HCT116 (cell line): ENCODE data around the gene PRPF6. TPM values are rescaled to one million over a fixed set of nuclear protein-coding genes. Genes with fewer than 3 reads are reported as not detected.
A peak's percentile ranks its signal among the peaks of the same experiment; 100 is the strongest.

Experiments used
- ATAC-seq: fragments of 200-7000 bp; cut with Tn5 transposase; 2 replicates; pipeline ENCODE4 v1.9.1; 2020; ENCODE audit warnings: mild to moderate bottlenecking, moderate library complexity
- BruUV-seq: library from RNA; stranded (reverse); fragments of 400-500 nt; replicated peaks from 2 replicates; lab custom pipeline; 2021; lab: Mats Ljungman, UMichigan
- CTCF ChIA-PET: fragments of 300-600 bp; sonication (Branson Sonifier 250); formaldehyde crosslinking; loops from one replicate; lab custom pipeline; 2021; ENCODE audit warnings: antibody characterized with exemption; lab: Charles Lee
- POLR2A ChIA-PET: fragments of 300-600, 350-600 bp; sonication (Branson Sonifier 250); formaldehyde crosslinking; loops from one replicate; lab custom pipeline; 2021; ENCODE audit warnings: antibody characterized with exemption; lab: Charles Lee
- RAD21 ChIA-PET, 2 experiments: fragments of 300-600 bp; sonication (Branson Sonifier 250); formaldehyde crosslinking; loops; one replicate each; lab custom pipeline; 2023; ENCODE audit warnings: low total read pairs in 2 of 2; ENCODE audit not compliant: uncharacterized antibody in 2 of 2, unreplicated experiment in 2 of 2, low non-redundant PET in 1 of 2; lab: Charles Lee
- DNase-seq: peaks from one replicate; pipeline ENCODE4 v3.0.0-alpha.2; 2010; ENCODE audit warnings: low read depth, low spot score
- H2AFZ ChIP-seq: fragments of 200-600 bp; shearing (Covaris generic), sonication (generic); 2 replicates; pipeline ENCODE4 v1.6.1; 2017; ENCODE audit warnings: low read depth, mixed run types, mixed read lengths, antibody characterized with exemption, low read length; ENCODE audit not compliant: poor library complexity, severe bottlenecking
- H3K27ac ChIP-seq: 2 replicates; pipeline ENCODE4 v1.5.1; 2012; ENCODE audit warnings: low read depth, low read length
- H3K27me3 ChIP-seq: fragments of 200-600 bp; sonication (generic); 2 replicates; pipeline ENCODE4 v1.6.1; 2016; ENCODE audit warnings: mixed run types, low read length, mixed read lengths; ENCODE audit not compliant: insufficient read depth
- H3K36me3 ChIP-seq, 2 experiments: fragments of 200-500 bp in 1 of 2; fragments of 200-600 bp in 1 of 2; sonication (Bioruptor generic) in 1 of 2; sonication (generic) in 1 of 2; 2 replicates each; pipeline versions ENCODE4 v1.5.1 to v1.6.1; 2014 to 2016; ENCODE audit warnings: low read length in 2 of 2, inconsistent platforms in 1 of 2, mixed read lengths in 1 of 2, mixed run types in 1 of 2; ENCODE audit not compliant: insufficient read depth in 2 of 2, control insufficient read depth in 1 of 2
- H3K4me1 ChIP-seq, 2 experiments: fragments of 200-600 bp in 1 of 2; sonication (generic) in 1 of 2; 2 replicates each; pipeline versions ENCODE4 v1.5.1 to v1.6.1; 2012 to 2017; ENCODE audit warnings: low read length in 2 of 2, inconsistent platforms in 1 of 2, mild to moderate bottlenecking in 1 of 2, mixed read lengths in 1 of 2, mixed run types in 1 of 2, moderate library complexity in 1 of 2; ENCODE audit not compliant: insufficient read depth in 2 of 2, control insufficient read depth in 1 of 2
- H3K4me2 ChIP-seq: fragments of 200-600 bp; sonication (generic); 2 replicates; pipeline ENCODE4 v1.6.1; 2017; ENCODE audit warnings: mixed run types, low read length, mixed read lengths
- H3K4me3 ChIP-seq, 2 experiments: fragments of 200-600 bp in 1 of 2; sonication (generic) in 1 of 2; replicated peaks in 1 of 2; 2 replicates each; pipeline ENCODE4 v1.5.1; 2011 to 2016; ENCODE audit warnings: low read length in 2 of 2, control low read depth in 1 of 2, low read depth in 1 of 2, mild to moderate bottlenecking in 1 of 2, mixed read lengths in 1 of 2, mixed run types in 1 of 2
- H3K79me2 ChIP-seq: fragments of 200-600 bp; sonication (generic); 2 replicates; pipeline ENCODE4 v1.6.1; 2017; ENCODE audit warnings: mild to moderate bottlenecking, mixed run types, low read length, moderate library complexity, mixed read lengths; ENCODE audit not compliant: insufficient read depth
- H3K9ac ChIP-seq: fragments of 200-600 bp; sonication (generic); 2 replicates; pipeline ENCODE4 v1.6.1; 2016; ENCODE audit warnings: low read length, mixed read lengths
- H3K9me2 ChIP-seq: fragments of 200-600 bp; sonication (generic), shearing (Covaris generic); 2 replicates; pipeline ENCODE4 v1.6.1; 2017; ENCODE audit warnings: mixed run types, mild to moderate bottlenecking, moderate library complexity; ENCODE audit not compliant: insufficient read depth
- H3K9me3 ChIP-seq, 2 experiments: fragments of 200-500 bp in 1 of 2; fragments of 200-600 bp in 1 of 2; sonication (Bioruptor generic) in 1 of 2; sonication (generic) in 1 of 2; 2 replicates each; pipeline ENCODE4 v1.6.1; 2014 to 2017; ENCODE audit warnings: low read length in 2 of 2, mixed read lengths in 2 of 2, inconsistent platforms in 1 of 2, low read depth in 1 of 2, mild to moderate bottlenecking in 1 of 2, mixed run types in 1 of 2, moderate library complexity in 1 of 2; ENCODE audit not compliant: control insufficient read depth in 1 of 2, insufficient read depth in 1 of 2
- H4K20me1 ChIP-seq: fragments of 200-600 bp; sonication (generic), shearing (Covaris generic); 2 replicates; pipeline ENCODE4 v1.6.1; 2017; ENCODE audit warnings: mixed run types, mild to moderate bottlenecking, moderate library complexity; ENCODE audit not compliant: insufficient read depth
- CBX3 ChIP-seq: IDR thresholded peaks from 2 replicates; pipeline ENCODE4 v1.6.1; 2012; ENCODE audit warnings: low read depth
- CEBPB ChIP-seq: IDR thresholded peaks from 2 replicates; pipeline ENCODE4 v1.6.1; 2012; ENCODE audit warnings: low read depth
- EGR1 ChIP-seq: IDR thresholded peaks from 2 replicates; pipeline ENCODE4 v1.6.1; 2012; ENCODE audit warnings: low read depth
- ELF1 ChIP-seq: IDR thresholded peaks from 2 replicates; pipeline ENCODE4 v1.6.1; 2012; ENCODE audit warnings: low read depth, borderline replicate concordance
- EZH2phosphoT487 ChIP-seq: fragments of 200-600 bp; IDR thresholded peaks from 2 replicates; pipeline ENCODE4 v1.6.1; 2018; ENCODE audit warnings: antibody characterized with exemption, borderline replicate concordance
- FOSL1 ChIP-seq: IDR thresholded peaks from 2 replicates; pipeline ENCODE4 v1.6.1; 2012; ENCODE audit warnings: low read depth
- JUND ChIP-seq: IDR thresholded peaks from 2 replicates; pipeline ENCODE4 v1.6.1; 2012
- POLR2AphosphoS5 ChIP-seq: IDR thresholded peaks from 2 replicates; pipeline ENCODE4 v1.6.1; 2011; ENCODE audit warnings: mild to moderate bottlenecking, low read depth, low read length, moderate library complexity
- RAD21 ChIP-seq: IDR thresholded peaks from 2 replicates; pipeline ENCODE4 v1.6.1; 2012; ENCODE audit warnings: low read depth, mild to moderate bottlenecking
- SIN3A ChIP-seq: IDR thresholded peaks from 2 replicates; pipeline ENCODE4 v1.6.1; 2012; ENCODE audit warnings: low read depth
- SP1 ChIP-seq: IDR thresholded peaks from 2 replicates; pipeline ENCODE4 v1.6.1; 2012; ENCODE audit warnings: low read depth
- SRF ChIP-seq: IDR thresholded peaks from 2 replicates; pipeline ENCODE4 v1.6.1; 2012; ENCODE audit warnings: low read depth
- TCF7L2 ChIP-seq: IDR thresholded peaks from 2 replicates; pipeline ENCODE4 v1.7.0; 2011; ENCODE audit warnings: borderline replicate concordance, inconsistent platforms; ENCODE audit not compliant: insufficient read depth, insufficient read length; ENCODE audit errors: extremely low read depth
- YY1 ChIP-seq: IDR thresholded peaks from 2 replicates; pipeline ENCODE4 v1.6.1; 2011; ENCODE audit warnings: low read length, low read depth, moderate library complexity, mild to moderate bottlenecking; ENCODE audit not compliant: insufficient replicate concordance; ENCODE audit errors: extremely low read depth
- ZNF274 ChIP-seq: fragments of 200-500 bp; sonication (Bioruptor generic); IDR thresholded peaks from 2 replicates; pipeline ENCODE4 v1.6.1; 2014; ENCODE audit warnings: mild to moderate bottlenecking, low read depth, low read length, inconsistent platforms
- intact Hi-C: fragments of 100-400 bp; cut with micrococcal nuclease; formaldehyde crosslinking; loops from 2 replicates; pipeline ENCODE4 v1.10.0; 2022
- total RNA-seq: library from RNA; stranded (reverse); gene quantifications from one replicate; pipeline ENCODE4 v1.2.1, GENCODE V29; 2021; ENCODE audit not compliant: unreplicated experiment
- TF ChIP-seq, protein P1 (sequence below): IDR thresholded peaks from 2 replicates; pipeline ENCODE4 v1.6.1; 2012
- TF ChIP-seq, protein P2 (sequence below): IDR thresholded peaks from 2 replicates; pipeline ENCODE4 v1.6.1; 2011; ENCODE audit warnings: mild to moderate bottlenecking, low read length, moderate library complexity; ENCODE audit not compliant: insufficient replicate concordance; ENCODE audit errors: extremely low read depth
- TF ChIP-seq, protein P3 (sequence below): IDR thresholded peaks from 2 replicates; pipeline ENCODE4 v1.6.1; 2012; ENCODE audit warnings: low read depth
- TF ChIP-seq, protein P4 (sequence below), 3 experiments: fragments of 200-600 bp in 1 of 3; sonication (generic) in 1 of 3; IDR thresholded peaks in 2 of 3; conservative IDR thresholded peaks in 1 of 3; 2 replicates each; pipeline ENCODE4 v1.5.1; 2012 to 2017; ENCODE audit warnings: low read depth in 2 of 3, low read length in 2 of 3, antibody characterized with exemption in 1 of 3, borderline replicate concordance in 1 of 3, control low read depth in 1 of 3, mild to moderate bottlenecking in 1 of 3, mixed read lengths in 1 of 3, mixed run types in 1 of 3, moderate library complexity in 1 of 3; ENCODE audit not compliant: insufficient read depth in 1 of 3
- TF ChIP-seq, protein P5 (sequence below): IDR thresholded peaks from 2 replicates; pipeline ENCODE4 v1.6.1; 2012

PRPF6 gene
- total RNA-seq, 1 experiment from 2014 or later = 74.9 TPM

DNA sequence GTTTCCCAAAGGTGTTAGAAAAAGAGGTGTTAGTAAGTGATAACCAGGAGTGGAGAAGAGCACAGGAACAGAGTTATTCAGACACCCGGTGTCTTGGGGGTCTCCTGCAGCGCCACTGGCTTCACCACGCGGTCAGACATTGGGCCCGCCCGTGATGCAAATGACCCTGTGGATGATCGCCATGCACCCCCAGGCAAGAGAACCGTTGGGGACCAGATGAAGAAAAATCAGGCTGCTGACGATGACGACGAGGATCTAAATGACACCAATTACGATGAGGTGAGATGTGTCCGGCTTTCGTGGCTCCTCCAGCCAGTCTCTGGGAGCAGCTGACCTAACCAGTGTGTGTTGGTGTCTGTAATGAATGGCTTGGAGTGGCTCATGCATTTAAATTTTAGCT, 2.0 kb downstream of the PRPF6 start:
- CTCF ChIA-PET = interaction anchor here (1.6 kb wide), 1 partner anchor 72 kb away, joined by 3 read pairs; no protein-coding TSS in a partner anchor
- TF ChIP-seq ELF1 (no peak), RAD21 (no peak), CEBPB (no peak), CBX3 (no peak), YY1 (no peak), TCF7L2 (no peak), ZNF274 (no peak), FOSL1 (no peak), SP1 (no peak), SIN3A (no peak), EZH2phosphoT487 (no peak), POLR2AphosphoS5 (no peak), JUND (no peak), SRF (no peak), EGR1 (no peak)
- TF ChIP-seq, protein P1, sequence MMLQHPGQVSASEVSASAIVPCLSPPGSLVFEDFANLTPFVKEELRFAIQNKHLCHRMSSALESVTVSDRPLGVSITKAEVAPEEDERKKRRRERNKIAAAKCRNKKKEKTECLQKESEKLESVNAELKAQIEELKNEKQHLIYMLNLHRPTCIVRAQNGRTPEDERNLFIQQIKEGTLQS = no peak
- TF ChIP-seq, protein P2, sequence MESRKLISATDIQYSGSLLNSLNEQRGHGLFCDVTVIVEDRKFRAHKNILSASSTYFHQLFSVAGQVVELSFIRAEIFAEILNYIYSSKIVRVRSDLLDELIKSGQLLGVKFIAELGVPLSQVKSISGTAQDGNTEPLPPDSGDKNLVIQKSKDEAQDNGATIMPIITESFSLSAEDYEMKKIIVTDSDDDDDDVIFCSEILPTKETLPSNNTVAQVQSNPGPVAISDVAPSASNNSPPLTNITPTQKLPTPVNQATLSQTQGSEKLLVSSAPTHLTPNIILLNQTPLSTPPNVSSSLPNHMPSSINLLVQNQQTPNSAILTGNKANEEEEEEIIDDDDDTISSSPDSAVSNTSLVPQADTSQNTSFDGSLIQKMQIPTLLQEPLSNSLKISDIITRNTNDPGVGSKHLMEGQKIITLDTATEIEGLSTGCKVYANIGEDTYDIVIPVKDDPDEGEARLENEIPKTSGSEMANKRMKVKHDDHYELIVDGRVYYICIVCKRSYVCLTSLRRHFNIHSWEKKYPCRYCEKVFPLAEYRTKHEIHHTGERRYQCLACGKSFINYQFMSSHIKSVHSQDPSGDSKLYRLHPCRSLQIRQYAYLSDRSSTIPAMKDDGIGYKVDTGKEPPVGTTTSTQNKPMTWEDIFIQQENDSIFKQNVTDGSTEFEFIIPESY = no peak
- TF ChIP-seq, protein P3, sequence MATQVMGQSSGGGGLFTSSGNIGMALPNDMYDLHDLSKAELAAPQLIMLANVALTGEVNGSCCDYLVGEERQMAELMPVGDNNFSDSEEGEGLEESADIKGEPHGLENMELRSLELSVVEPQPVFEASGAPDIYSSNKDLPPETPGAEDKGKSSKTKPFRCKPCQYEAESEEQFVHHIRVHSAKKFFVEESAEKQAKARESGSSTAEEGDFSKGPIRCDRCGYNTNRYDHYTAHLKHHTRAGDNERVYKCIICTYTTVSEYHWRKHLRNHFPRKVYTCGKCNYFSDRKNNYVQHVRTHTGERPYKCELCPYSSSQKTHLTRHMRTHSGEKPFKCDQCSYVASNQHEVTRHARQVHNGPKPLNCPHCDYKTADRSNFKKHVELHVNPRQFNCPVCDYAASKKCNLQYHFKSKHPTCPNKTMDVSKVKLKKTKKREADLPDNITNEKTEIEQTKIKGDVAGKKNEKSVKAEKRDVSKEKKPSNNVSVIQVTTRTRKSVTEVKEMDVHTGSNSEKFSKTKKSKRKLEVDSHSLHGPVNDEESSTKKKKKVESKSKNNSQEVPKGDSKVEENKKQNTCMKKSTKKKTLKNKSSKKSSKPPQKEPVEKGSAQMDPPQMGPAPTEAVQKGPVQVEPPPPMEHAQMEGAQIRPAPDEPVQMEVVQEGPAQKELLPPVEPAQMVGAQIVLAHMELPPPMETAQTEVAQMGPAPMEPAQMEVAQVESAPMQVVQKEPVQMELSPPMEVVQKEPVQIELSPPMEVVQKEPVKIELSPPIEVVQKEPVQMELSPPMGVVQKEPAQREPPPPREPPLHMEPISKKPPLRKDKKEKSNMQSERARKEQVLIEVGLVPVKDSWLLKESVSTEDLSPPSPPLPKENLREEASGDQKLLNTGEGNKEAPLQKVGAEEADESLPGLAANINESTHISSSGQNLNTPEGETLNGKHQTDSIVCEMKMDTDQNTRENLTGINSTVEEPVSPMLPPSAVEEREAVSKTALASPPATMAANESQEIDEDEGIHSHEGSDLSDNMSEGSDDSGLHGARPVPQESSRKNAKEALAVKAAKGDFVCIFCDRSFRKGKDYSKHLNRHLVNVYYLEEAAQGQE = no peak
- TF ChIP-seq, protein P4, sequence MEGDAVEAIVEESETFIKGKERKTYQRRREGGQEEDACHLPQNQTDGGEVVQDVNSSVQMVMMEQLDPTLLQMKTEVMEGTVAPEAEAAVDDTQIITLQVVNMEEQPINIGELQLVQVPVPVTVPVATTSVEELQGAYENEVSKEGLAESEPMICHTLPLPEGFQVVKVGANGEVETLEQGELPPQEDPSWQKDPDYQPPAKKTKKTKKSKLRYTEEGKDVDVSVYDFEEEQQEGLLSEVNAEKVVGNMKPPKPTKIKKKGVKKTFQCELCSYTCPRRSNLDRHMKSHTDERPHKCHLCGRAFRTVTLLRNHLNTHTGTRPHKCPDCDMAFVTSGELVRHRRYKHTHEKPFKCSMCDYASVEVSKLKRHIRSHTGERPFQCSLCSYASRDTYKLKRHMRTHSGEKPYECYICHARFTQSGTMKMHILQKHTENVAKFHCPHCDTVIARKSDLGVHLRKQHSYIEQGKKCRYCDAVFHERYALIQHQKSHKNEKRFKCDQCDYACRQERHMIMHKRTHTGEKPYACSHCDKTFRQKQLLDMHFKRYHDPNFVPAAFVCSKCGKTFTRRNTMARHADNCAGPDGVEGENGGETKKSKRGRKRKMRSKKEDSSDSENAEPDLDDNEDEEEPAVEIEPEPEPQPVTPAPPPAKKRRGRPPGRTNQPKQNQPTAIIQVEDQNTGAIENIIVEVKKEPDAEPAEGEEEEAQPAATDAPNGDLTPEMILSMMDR (IDR thresholded peaks at IDR 0.05 in 2 of 3, conservative IDR thresholded peaks at IDR 0.05 in 1 of 3; ENCODE audit: borderline replicate concordance in 1 of 3, insufficient read depth in 1 of 3, low read depth in 2 of 3, low read length in 2 of 3) = no peak
- TF ChIP-seq, protein P5, sequence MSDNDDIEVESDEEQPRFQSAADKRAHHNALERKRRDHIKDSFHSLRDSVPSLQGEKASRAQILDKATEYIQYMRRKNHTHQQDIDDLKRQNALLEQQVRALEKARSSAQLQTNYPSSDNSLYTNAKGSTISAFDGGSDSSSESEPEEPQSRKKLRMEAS = no peak
- TF ChIP-seq, all 23 proteins: peak for 0

More for the DNA sequence above, 2.0 kb downstream of the PRPF6 start:
- no peak overlapping the region for H2AFZ ChIP-seq
- H3K79me2 ChIP-seq = peaks cover 45% of the 10 kb centered on the region
- H3K27ac ChIP-seq = no peak overlapping the region
- TSS peak; percentile 55 for BruUV-seq
- H3K36me3 ChIP-seq = peaks cover 18 to 27% of the 10 kb centered on the region in 2 experiments; a peak in 3 of 4 replicates
- H3K4me2 ChIP-seq = no peak overlapping the region
- no peaks in the 10 kb centered on the region for H3K27me3 ChIP-seq
- no peaks in the 10 kb centered on the region for H4K20me1 ChIP-seq
- intact Hi-C loops = no loop called here
- no peak for ATAC-seq
- no peaks in the 10 kb centered on the region for H3K9me2 ChIP-seq
- H3K4me3 ChIP-seq = no peak overlapping the region
- peaks cover 22 to 37% of the 10 kb centered on the region in 2 experiments for H3K4me1 ChIP-seq
- POLR2A ChIA-PET = no interaction called here
- H3K9me3 ChIP-seq = no peaks in the 10 kb centered on the region
- H3K9ac ChIP-seq = no peak overlapping the region
- no peak for DNase-seq
- RAD21 ChIA-PET = no interaction called here
